Dendritic cell treated with granulocyte-macrophage colony-stimulating factor and Interleukin-4, amounts not matched to agents 40 ng/mL and 50 ng/mL, for 4 days (primary cell): ENCODE results near the gene RPP25L.

Experiments
- H3K27ac Mint-ChIP-seq: one replicate; pipeline ENCODE4 v1.8.0; 2022; ENCODE audit warnings: mild to moderate bottlenecking, mixed read lengths
- H3K27me3 Mint-ChIP-seq: one replicate; pipeline ENCODE4 v1.8.0; 2022; ENCODE audit warnings: mild to moderate bottlenecking, mixed read lengths
- H3K36me3 Mint-ChIP-seq: one replicate; pipeline ENCODE4 v1.8.0; 2022; ENCODE audit warnings: low read depth, mixed read lengths
- H3K4me1 Mint-ChIP-seq: one replicate; pipeline ENCODE4 v1.8.0; 2022; ENCODE audit warnings: low read depth, mixed read lengths
- H3K4me3 Mint-ChIP-seq: one replicate; pipeline ENCODE4 v1.8.0; 2022; ENCODE audit warnings: mild to moderate bottlenecking, moderate library complexity, mixed read lengths
- H3K9me3 Mint-ChIP-seq: one replicate; pipeline ENCODE4 v1.8.0; 2022; ENCODE audit warnings: mixed read lengths
- intact Hi-C: fragments of 100-400 bp; cut with micrococcal nuclease; formaldehyde crosslinking; loops from one replicate; pipeline ENCODE4 v1.15.0; 2022

RPP25L gene

DNA sequence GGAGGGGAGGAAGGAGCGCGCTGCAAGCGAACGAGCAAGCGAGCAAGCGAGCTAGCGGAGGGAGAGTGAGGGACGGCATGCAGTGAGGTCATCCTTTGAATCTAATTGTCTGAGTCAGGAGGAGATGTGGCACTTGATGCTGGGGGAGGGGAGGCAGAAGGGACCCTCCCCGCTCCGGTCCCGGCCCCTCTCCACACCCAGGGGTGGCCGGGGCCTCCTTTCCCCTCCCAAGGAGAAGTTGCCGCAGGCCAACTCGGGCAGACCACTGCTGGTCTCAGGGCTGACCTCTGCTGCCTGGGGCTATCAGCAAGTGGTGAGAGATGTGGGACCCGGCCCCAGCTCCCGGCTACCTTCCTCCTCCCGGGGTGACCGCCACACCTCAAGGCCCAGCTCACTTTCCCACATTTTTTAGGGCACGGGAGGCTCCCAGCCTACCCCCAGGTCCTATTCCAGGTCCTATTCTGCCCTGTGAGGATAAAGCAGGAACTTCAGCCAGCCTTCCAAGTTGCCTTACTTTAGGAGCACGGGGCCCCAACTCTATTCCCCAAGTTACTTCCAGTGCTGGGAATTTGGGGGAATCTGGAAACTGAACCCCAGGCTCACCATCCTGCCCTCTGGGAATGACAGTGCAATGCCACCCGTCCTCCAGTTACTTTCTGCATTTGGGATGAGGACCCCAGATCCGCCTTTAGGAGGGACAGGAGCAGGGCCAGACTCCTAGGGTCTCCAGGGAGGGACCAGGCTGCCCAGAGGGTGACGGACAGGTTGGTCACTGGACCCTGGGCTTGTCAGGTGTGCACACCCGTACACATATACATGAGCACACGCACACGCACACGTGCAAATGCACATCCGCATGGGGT is 33.4 kb downstream of the RPP25L start:
- H3K9me3 Mint-ChIP-seq, result no peaks in the 10 kb centered on the region

DNA sequence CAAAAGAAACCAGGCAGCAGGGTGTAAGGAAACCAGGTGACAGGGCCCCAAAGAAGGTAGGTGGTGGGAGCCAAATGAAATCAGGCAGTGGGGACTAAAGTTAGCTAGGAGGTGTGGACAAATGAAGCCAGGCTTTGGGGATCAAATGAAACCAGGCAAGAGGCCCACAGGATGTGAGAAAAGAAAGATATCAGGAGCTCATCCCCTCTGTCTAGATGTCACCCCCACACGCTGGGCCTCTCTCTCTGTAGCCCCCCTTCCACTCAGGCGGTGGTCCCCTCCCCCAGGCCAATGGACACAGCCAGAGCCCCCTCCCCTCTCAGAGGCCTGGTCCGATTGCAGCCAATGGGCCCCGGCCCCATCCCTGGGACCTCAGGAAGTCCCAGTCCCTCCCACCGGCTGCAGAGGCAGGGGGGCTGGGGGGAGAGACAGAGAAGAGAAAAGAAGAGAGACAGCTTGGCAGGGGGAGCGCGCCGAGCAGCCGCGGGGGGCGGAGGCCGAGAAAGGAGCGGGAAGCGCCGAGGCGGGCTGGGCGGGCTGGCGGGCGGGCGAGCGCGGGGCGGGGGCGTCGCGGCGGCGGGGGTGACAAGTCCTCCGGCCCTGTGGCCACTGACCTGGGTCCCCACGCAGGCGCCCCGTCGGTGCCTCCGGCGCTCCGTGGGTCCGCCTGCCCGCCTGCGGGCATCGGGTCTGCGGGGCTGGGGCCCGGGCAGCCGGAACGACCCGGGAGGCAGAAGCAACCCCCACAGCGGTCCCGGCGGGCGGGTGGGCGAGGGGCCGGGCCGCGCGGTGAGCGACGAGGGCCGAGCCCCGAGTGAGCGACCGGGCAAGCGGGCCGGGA is 34.3 kb downstream of the RPP25L start:
- intact Hi-C loops, result no loop called here
- H3K27me3 Mint-ChIP-seq, result peaks cover 76% of the 10 kb centered on the region
- H3K36me3 Mint-ChIP-seq, result no peaks in the 10 kb centered on the region
- peaks cover 6% of the 10 kb centered on the region for H3K4me1 Mint-ChIP-seq
- no peak overlapping the region for H3K27ac Mint-ChIP-seq
- peak overlapping the region; percentile 30 for H3K4me3 Mint-ChIP-seq
- H3K9me3 Mint-ChIP-seq, result no peaks in the 10 kb centered on the region

More for the DNA sequence above, 33.4 kb downstream of the RPP25L start:
- H3K36me3 Mint-ChIP-seq, result no peaks in the 10 kb centered on the region
- no peak overlapping the region for H3K4me3 Mint-ChIP-seq
- peaks cover 6% of the 10 kb centered on the region for H3K4me1 Mint-ChIP-seq
- intact Hi-C loops, result no loop called here
- H3K27ac Mint-ChIP-seq, result no peak overlapping the region
- H3K27me3 Mint-ChIP-seq, result peaks cover 83% of the 10 kb centered on the region

DNA sequence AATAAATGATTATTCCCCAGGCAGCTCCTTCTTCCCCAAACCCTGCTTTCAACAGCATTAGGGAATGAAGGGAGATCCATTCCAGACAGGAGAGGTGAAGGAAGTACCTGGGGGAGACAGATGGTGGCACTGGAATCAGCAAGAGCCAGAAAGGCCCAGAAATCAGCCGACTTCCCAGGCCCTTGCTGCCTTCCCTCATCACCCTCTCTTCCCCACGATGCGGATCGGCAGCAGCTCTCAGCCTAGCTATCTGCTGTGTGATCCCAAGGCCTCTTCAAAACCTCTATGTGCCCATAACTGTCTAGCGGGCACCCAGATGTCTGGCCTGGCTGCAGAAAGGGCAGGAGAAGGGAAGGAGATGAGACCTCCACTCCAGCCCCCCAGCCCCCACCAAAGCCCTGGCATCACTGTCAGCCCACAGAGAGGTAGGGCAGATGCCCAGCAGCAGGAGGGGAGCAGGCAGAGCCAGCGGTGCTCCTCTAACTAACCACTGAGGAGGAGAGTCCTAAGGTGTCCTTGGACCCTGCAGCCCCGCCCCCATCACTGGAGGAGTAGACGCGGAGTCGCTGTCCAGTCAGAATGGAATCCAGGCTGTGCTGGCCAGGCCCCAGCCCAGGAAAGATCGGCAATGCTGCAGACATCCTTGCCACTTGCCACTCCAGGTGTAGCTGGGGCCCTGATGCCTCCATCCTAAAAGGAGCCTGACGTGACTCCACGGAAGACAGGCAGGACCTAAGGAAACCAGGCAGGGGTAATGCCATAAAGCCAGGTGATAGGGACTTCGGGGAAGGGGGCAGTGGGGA is 35.1 kb downstream of the RPP25L start:
- Mint-ChIP-seq H3K27me3 (peaks cover 69% of the 10 kb centered on the region), H3K4me3 (no peak overlapping the region), H3K4me1 (peaks cover 6% of the 10 kb centered on the region), H3K9me3 (no peaks in the 10 kb centered on the region), H3K27ac (no peak overlapping the region), H3K36me3 (no peaks in the 10 kb centered on the region)
- intact Hi-C loops, result no loop called here

DNA sequence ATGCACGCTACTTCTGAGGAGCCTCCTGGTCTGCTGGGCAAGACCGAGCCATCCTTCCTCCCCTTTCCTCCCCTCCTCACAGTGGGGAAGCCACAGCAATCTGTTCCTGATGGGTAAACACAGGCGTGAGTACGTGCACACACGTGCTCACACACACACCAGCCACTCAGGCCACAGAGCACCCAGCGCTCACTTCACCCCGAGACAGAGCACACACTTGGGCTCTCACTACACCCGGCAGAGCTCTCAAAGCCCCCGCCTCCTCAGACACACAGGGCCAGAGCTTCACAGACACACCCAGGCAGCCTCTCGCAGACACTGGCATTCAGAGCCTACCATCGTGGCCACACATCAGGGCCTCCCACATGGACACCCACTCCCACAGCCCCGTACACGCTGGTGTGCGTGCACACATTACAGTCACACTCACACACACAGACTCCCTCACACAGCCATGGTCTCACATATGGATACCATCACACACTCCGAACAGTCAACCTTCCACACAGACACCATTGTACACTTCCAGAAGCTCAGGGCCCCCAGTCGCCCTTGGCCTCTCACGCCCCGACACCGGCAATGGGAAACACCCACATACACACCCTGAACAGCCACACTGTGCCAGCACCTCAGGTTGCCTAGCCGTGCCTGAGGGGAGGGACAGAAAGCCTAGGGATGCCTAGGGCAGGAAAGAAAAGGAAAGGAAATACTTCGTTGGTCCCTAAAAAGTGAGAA is 35.9 kb downstream of the RPP25L start:
- H3K4me1 Mint-ChIP-seq, result peaks cover 6% of the 10 kb centered on the region
- intact Hi-C loops, result no loop called here
- H3K4me3 Mint-ChIP-seq, result no peak overlapping the region
- no peak overlapping the region for H3K27ac Mint-ChIP-seq
- H3K9me3 Mint-ChIP-seq, result no peaks in the 10 kb centered on the region
- peaks cover 68% of the 10 kb centered on the region for H3K27me3 Mint-ChIP-seq
- H3K36me3 Mint-ChIP-seq, result no peaks in the 10 kb centered on the region

DNA sequence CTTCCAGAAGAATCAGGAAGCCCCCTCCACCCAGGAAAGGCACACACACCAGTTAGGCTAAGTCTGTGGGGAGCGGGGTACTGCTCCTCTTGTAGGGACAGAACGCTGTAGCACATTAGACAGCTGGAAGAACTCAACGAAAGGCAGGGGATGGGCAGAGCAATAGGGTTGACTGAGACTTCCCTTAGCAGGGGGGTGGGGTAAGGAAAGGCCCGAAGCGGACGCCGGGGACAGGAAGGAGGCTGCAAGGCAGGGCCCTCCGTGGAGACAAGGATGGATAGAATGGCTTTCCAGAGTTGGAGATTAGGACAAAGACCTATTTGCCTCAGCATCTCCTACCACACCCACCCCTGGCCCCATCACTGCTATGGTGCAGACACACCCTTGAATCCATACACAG is 36.7 kb downstream of the RPP25L start:
- no peak overlapping the region for H3K4me3 Mint-ChIP-seq
- peaks cover 66% of the 10 kb centered on the region for H3K27me3 Mint-ChIP-seq
- H3K27ac Mint-ChIP-seq, result no peak overlapping the region
- H3K9me3 Mint-ChIP-seq, result no peaks in the 10 kb centered on the region
- H3K4me1 Mint-ChIP-seq, result peaks cover 6% of the 10 kb centered on the region
- intact Hi-C loops, result no loop called here
- H3K36me3 Mint-ChIP-seq, result no peaks in the 10 kb centered on the region

DNA sequence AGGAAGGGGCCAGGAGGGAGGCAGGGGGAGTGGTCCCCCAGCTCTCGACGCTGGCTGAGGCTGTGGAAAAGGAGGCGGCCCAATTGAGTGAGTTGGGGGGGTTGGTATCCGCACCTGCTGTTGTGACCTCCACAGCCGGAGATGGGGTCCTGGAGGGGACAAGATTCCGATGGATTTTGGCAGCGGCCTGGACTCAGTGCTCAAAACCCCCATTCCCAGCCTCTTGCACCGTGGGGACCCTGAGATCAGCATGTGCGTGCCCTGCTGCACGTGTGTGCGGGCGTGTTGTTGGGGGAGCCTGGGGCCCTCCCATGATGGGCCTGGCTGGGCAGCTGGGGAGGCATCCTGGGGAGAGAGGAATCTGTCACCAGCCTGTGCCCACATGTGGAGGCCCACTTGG is 37.3 kb downstream of the RPP25L start:
- H3K4me1 Mint-ChIP-seq, result peaks cover 6% of the 10 kb centered on the region
- H3K27me3 Mint-ChIP-seq, result peaks cover 64% of the 10 kb centered on the region
- intact Hi-C loops, result no loop called here
- no peaks in the 10 kb centered on the region for H3K36me3 Mint-ChIP-seq
- H3K9me3 Mint-ChIP-seq, result no peaks in the 10 kb centered on the region
- no peak overlapping the region for H3K4me3 Mint-ChIP-seq
- H3K27ac Mint-ChIP-seq, result no peak overlapping the region

DNA sequence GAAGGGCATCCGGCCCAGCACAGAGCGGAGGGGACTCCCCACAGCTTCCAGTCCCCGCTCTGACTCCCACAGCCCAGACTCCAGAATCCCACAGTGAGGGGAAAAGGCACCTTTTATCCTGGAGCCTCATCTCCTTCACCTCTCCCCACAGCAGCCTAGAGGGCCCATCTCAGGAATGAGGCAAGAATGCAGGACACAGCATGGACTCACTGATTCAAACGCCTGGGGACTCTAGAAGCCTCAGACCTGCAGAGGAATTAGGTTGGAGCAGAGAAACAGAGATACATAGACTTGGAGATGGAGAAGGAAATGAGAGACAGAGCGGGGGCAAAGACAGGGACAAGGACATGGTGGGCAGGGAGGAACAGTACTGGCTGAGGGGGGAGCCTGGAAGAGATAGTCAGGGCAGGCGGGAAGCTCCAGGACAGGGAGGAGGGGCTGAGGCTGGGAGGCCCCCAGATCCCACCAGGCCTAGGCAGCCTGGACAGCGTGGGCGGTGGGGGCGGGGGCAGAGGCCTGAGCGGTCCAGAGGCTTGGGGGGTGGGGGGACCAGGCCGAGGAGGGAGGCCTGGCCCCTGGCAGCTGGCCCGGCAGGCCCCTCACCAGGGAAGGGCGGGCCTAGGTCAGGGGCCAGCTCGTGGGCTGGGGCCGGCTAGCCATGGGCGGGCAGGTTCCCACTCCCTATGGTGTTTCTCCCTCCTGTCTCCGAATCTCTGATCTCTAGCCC is 38.1 kb downstream of the RPP25L start:
- Mint-ChIP-seq H3K27ac (no peak overlapping the region), H3K9me3 (no peaks in the 10 kb centered on the region), H3K27me3 (peaks cover 59% of the 10 kb centered on the region), H3K4me1 (peaks cover 6% of the 10 kb centered on the region), H3K36me3 (no peaks in the 10 kb centered on the region), H3K4me3 (no peak overlapping the region)
- intact Hi-C loops, result no loop called here

DNA sequence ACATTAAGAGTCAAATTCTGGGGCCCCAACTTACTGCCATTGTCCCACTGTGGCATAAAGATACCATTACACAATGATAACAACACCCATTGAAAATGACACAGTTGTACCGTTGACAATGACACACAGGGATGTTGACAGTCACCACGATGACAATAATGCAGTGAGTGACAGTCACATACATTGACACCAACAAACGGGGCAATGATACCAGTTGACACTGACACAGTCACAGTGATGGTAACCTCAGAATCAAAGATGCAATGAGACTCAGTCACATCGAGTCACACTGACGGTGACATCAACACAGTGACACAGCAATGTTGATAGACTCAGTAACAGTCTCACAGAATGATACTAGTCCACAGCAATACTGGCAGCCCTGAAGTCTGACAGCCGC is 39.3 kb downstream of the RPP25L start:
- Mint-ChIP-seq H3K27me3 (peaks cover 58% of the 10 kb centered on the region), H3K27ac (no peak overlapping the region), H3K4me3 (no peak overlapping the region), H3K36me3 (no peaks in the 10 kb centered on the region), H3K4me1 (peaks cover 3% of the 10 kb centered on the region), H3K9me3 (no peaks in the 10 kb centered on the region)
- intact Hi-C loops, result no loop called here

DNA sequence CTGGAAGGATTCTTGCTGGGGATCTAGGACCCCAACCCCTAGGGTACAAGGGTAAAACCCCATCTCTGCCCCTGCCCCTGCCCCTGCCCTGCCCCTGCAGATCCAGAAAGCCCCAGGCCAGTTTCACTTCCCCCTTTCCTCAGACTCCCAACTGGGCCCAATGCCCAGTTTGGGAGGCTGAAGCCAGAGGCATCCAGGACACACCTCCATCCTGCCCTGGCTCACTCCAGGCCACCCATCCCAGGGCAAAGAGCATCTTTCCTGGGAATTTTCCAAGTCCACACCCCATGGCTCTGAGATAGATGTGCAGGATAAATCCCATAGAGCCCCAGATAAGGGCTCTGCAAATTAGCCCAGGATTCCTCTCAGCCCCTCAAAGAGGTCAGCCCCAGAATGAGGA is 39.8 kb downstream of the RPP25L start:
- peaks cover 55% of the 10 kb centered on the region for H3K27me3 Mint-ChIP-seq
- no peaks in the 10 kb centered on the region for H3K9me3 Mint-ChIP-seq
- no peak overlapping the region for H3K4me3 Mint-ChIP-seq
- H3K4me1 Mint-ChIP-seq, result no peaks in the 10 kb centered on the region
- H3K27ac Mint-ChIP-seq, result no peak overlapping the region
- no peaks in the 10 kb centered on the region for H3K36me3 Mint-ChIP-seq
- intact Hi-C loops, result no loop called here

DNA sequence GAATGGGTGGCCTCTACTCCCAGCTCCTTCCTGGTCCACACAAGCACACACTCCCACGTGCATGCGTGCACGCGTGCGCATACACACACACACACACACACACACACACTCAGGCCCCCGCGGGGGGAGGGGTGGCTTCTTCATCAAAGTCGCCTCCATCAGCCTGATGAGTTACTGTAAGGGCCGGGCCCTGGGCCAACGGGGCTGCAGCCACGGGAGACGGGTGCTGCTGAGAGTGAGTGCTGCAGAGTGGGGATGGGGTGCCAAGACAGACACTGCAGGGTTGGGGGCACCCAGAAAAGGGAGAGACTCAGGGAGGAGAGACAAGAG is 40.5 kb downstream of the RPP25L start:
- Mint-ChIP-seq H3K4me3 (no peak overlapping the region), H3K9me3 (no peaks in the 10 kb centered on the region), H3K27ac (peak overlapping the region; percentile 1), H3K27me3 (peaks cover 53% of the 10 kb centered on the region), H3K4me1 (no peaks in the 10 kb centered on the region), H3K36me3 (no peaks in the 10 kb centered on the region)
- intact Hi-C loops, result no loop called here

DNA sequence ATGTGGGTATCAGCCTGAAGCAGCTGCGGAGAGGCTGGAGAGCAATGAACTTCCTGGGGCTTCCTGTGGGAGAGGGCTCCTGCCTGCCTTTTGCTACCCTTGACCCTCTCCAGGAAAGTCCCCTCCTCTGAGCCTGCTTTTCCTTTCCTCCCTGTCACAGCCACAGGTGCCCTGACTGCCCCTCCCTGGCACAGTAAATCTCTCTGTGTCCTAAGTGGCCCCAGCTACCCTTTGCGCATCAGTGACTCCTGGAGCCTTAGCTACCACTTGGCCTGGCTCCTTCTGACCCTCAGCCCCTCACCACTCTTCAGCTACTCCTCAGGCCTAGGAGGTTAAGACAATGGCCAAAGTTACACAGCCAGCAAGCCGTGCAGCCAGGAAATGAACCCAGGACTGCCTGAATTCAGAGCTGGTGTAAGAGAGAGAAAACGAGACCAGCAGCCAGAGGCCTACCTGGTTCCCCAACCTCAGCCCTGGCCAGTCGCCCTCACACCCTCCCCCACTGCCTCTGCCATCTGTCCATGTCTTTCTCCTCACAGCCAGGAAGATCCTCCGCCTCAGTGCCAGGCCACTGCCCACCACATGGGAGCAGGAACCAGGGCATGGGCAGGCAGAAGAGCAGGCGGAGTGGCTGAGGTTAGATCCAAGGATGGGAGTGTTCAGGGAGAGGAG is 41.0 kb downstream of the RPP25L start:
- H3K27me3 Mint-ChIP-seq, result peaks cover 50% of the 10 kb centered on the region
- H3K9me3 Mint-ChIP-seq, result no peaks in the 10 kb centered on the region
- H3K4me3 Mint-ChIP-seq, result no peak overlapping the region
- H3K4me1 Mint-ChIP-seq, result no peaks in the 10 kb centered on the region
- no peaks in the 10 kb centered on the region for H3K36me3 Mint-ChIP-seq
- H3K27ac Mint-ChIP-seq, result no peak overlapping the region
- intact Hi-C loops, result no loop called here

DNA sequence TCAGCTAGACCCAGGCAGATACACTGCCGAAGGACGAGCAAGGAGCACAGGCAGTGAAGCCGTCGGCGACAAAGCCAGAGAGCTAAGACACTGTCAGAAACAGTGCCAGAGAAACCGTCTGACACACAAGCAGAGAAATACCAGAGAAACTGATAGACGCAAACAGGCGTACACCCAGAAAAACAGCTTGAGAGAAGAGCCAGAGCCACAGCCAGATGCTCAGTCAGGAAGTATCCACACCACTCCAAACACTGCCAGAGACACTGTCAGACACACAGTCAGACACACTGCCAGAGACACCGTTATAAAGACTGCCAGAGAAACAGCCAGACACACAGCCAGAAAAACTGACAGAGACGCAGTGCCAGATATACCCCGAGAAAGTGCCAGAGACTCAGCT is 41.5 kb downstream of the RPP25L start:
- no peaks in the 10 kb centered on the region for H3K36me3 Mint-ChIP-seq
- no peaks in the 10 kb centered on the region for H3K4me1 Mint-ChIP-seq
- H3K9me3 Mint-ChIP-seq, result no peaks in the 10 kb centered on the region
- intact Hi-C loops, result no loop called here
- no peak overlapping the region for H3K27ac Mint-ChIP-seq
- H3K4me3 Mint-ChIP-seq, result no peak overlapping the region
- H3K27me3 Mint-ChIP-seq, result peaks cover 48% of the 10 kb centered on the region
